ENCODE measurements around the gene B4GALNT4.
"Not testable (repeated sequence)": the region's sequence is repeated elsewhere in the genome, so short reads cannot be mapped to it uniquely, and the experiment has no call there.

The B4GALNT4 gene

GRCh38 chr11:369336-370018, at the start of gene B4GALNT4:
Gene B4GALNT4 (plus strand): TSS chr11:369499. CDS start chr11:369804, 305 bp downstream.
- no peak for DNase-seq

- not testable (repeated sequence) for DNase-seq
Measured at GRCh38 chr11:319888-320273, 49.4 kb upstream of the B4GALNT4 start.

- no peak for DNase-seq
Measured at GRCh38 chr11:324156-324555, 45.1 kb upstream of the B4GALNT4 start.

- not testable (repeated sequence) for DNase-seq
Measured at GRCh38 chr11:324593-325517, 44.4 kb upstream of the B4GALNT4 start.

- DNase-seq: no peak
Measured at GRCh38 chr11:325796-326591, 43.3 kb upstream of the B4GALNT4 start.

DNA sequence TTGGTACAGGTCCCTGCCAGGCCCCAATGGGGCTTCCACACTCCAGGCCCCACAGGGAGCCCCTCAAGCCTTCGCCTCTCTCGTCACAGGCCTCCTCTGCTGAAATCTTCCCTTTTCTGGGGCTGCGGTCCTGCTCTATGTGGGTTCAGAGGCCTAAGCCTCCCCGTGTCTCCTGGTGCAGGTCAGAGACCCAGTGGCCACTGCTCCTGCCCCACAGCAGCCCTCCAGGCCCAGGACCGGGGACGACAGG, 42.8 kb upstream of the B4GALNT4 start:
- DNase-seq: no peak

- DNase-seq: no peak
Measured at GRCh38 chr11:326842-327580, 42.3 kb upstream of the B4GALNT4 start.

DNA sequence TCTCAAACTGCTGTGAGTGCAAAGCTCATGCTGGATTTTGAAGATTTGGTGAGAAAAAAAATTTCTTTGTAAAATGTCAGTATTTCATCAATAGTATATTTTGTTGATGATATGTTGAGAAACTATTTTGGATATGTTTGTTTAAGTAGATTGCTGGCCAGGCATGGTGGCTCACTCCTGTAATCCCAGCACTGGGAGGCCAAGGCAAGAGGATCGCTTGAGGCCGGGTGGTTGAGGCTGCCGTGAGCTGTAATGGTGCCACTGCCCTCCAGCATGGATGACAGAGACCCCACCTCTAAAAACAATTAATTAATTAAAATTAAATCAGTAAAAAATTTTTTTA, 41.7 kb upstream of the B4GALNT4 start:
- no peak for DNase-seq

DNA sequence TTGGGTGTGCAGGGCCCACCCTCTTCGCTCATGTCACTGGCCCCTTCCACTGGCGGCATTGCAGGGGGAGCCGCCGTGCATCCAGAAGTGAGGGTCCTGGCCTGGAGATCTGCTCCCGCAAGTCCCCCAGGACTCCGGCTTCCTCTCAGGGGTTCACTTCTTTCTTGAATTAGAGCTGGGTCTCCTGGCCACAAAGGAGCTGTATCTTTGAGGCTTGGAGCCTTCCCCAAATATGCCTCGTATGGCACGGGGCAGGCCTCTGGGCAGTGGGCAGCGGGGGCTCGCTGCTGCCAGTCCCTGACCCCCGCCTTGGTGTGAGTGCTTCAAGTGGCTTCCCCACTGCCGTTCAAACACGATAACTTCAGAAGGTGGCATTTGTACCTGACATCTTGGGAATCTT, 41.3 kb upstream of the B4GALNT4 start:
- no peak for DNase-seq

GRCh38 chr11:328516-329100, 40.7 kb upstream of the B4GALNT4 start:
- not testable (repeated sequence) for DNase-seq

DNA sequence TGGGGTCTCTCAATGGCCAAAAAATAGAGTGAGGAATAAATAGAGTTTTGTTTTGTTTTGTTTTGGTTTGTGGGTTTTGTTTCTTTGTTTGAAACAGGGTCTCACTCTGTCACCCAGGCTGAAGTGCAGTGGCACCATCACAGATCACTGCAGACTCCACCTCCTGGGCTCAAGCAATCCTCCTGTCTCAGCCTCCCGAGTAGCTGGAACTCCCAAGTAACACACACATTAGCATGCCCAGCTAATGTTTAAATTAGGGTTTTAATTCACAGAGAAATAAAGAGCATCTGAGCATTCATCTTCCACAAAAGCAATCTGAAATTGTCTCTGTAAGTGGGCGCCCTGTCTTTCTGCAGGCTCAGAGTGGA, 39.4 kb upstream of the B4GALNT4 start:
- no peak for DNase-seq

GRCh38 chr11:330307-330693, 39.0 kb upstream of the B4GALNT4 start:
- DNase-seq: no peak

DNA sequence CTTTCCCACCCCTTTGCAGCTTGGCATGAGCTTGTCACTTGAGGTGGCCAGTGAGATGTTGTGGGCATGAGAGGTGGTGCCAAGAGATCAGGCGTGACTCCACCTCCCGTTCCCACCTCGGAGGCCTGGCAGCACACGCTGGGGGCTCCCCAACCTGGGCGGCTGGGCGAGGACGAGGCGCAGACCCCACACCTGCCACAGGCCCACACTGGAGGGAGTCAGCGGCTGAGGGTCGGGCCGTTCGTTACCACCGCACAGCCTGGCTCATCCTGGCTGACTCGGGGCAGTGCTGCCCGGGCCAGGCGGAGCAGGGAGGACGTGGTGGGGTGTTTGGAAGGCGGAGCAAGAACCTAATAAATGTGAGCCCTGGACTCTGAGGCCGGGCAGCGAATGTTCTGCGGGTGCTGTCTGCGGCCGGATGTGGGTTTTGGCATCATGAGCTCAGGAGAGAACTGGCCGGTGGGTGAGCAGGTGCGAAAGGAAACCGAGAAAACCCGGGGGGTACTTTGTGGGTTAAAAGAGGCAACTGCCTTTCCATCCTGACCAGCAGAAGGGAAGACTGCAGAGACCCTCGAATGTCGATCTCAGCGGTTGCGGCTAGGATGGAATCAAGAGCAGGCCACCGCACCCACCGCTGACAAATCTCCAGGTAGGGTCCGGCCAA, 38.5 kb upstream of the B4GALNT4 start:
- DNase-seq: no peak

DNA sequence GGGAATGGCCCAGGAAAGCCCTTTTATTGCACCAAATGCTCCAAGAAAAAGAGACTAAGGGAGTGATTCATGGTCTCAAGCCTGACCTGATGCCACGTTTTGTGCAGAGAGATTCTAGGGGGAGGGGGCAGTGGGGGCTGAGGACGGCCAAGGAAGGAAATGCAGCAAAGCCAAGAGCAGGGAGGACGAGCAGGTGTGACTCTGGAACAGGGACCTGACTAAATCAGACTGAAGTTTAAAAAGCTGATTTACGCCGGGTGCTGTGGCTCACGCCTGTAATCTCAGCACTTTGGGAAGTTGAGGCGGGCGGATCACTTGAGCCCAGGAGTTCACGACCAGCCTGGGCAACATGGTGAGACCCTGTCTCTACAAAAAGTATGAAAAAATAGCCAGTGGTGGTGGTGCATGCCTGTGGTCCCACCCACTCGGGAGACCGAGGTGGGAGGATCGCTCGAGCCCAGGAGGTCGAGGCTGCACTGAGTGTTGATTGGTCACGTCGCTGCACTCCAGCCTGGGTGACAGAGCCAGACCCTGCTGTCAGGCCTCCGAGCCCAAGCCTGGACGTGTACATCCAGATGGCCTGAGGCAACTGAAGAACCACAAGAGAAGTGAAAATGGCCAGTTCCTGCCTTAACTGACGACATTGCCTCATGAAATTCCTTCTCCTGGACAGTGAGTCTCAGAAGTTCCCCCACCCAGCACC, 37.8 kb upstream of the B4GALNT4 start:
- no peak for DNase-seq

GRCh38 chr11:332651-333480, 36.4 kb upstream of the B4GALNT4 start:
- DNase-seq: no peak

DNA sequence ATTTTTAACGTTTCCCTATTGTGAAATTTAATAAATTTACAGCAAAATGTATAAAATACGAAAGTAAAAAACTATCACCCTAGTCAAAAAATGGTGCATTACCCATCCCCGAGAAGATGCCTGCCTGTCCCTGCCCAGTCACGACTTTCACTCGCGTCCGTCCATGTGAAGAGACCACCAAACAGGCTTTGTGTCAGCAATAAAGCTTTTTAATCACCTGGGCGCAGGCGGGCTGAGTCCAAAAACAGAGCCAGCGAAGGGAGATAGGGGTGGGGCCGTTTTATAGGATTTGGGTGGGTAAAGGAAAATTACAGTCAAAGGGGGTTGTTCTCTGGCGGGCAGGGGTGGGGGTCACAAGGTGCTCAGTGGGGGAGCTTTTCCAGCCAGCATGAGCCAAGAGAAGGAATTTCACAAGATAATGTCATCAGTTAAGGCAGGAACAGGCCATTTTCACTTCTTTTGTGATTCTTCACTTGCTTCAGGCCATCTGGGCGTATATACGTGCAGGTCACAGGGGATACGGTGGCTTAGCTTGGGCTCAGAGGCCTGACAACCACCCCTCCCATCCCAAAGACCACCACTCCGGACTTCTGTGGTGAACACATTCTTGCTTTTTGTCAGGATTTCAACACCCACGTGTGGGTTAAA, 35.6 kb upstream of the B4GALNT4 start:
- not testable (repeated sequence) for DNase-seq

DNA sequence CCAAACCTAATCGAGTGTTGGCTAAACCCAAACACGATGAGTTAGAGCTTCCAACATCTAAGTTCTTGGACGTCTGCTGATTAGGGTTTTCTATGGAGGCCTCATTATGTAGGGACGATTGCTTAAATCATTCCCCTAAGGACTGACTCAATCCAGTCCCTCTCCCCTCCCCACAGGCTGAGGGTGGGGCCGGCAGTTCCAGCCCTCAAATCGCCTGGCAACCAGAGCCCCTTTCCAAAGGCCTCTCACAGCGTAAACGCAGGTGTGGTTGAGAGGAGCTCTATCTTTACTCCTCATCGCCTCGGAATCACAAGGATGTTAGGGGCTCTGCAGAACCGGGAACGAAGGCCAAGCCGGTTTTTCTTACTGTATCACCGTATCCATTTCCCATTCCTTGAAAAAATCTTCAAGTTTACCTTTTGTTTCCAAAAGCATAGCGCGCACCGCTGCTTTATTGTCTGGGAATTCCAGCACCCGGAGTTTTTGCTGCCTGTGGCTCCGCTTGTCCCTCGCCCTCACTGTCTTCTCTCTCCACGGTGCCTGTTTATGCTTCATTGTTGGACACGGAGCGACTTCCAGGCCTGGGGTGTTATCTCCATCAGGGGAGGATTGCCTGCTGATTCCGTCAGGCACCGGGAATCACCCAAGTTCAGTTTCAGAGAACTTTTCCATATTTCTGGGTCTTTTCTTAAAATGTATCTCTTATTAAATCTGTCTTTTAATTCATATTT, 34.9 kb upstream of the B4GALNT4 start:
- DNase-seq: no peak

- no peak for DNase-seq
Measured at GRCh38 chr11:335779-336658, 33.3 kb upstream of the B4GALNT4 start.

Data from NCI-H1048 (cell line).